K562 (cell line): ENCODE results near the gene ACAP3. TPM values are rescaled to one million over a fixed set of nuclear protein-coding genes. Genes with fewer than 3 reads are reported as not detected.

Experiments
- ARID2 ChIP-seq: fragments of 450-650 bp; IDR thresholded peaks from 2 replicates; pipeline ENCODE4 v1.6.1; 2017; ENCODE audit warnings: antibody characterized with exemption, mild to moderate bottlenecking
- CBX1 ChIP-seq: sonication (generic); IDR thresholded peaks from 2 replicates; pipeline ENCODE4 v1.6.1; 2016; ENCODE audit warnings: antibody characterized with exemption, low read depth, mild to moderate bottlenecking
- EHMT2 ChIP-seq: fragments of 450-650 bp; IDR thresholded peaks from 2 replicates; pipeline ENCODE4 v1.6.1; 2018; ENCODE audit warnings: antibody characterized with exemption
- FIP1L1 ChIP-seq: fragments of 200-400 bp; formaldehyde crosslinking; IDR thresholded peaks from 2 replicates; pipeline ENCODE4 v1.6.1; 2018; ENCODE audit warnings: mild to moderate bottlenecking, low read depth, low read length; ENCODE audit not compliant: poor library complexity, severe bottlenecking
- FOXA1 ChIP-seq: fragments of 450-650 bp; IDR thresholded peaks from 2 replicates; pipeline ENCODE4 v1.6.1; 2016; ENCODE audit warnings: mild to moderate bottlenecking, borderline replicate concordance
- HMGN3 ChIP-seq: IDR thresholded peaks from 2 replicates; pipeline ENCODE4 v1.6.1; 2011; ENCODE audit warnings: borderline replicate concordance, low read depth, mild to moderate bottlenecking, mixed read lengths, low read length; ENCODE audit not compliant: insufficient read length; ENCODE audit errors: extremely low read depth
- HOXB6 ChIP-seq: fragments of 250-450 bp; sonication (Bioruptor Pico); IDR thresholded peaks from 2 replicates; pipeline ENCODE4 v1.5.1; 2022; ENCODE audit warnings: mild to moderate bottlenecking, borderline replicate concordance
- KDM1A ChIP-seq, 2 experiments: fragments of 450-650 bp; IDR thresholded peaks; 2 replicates each; pipeline ENCODE4 v1.6.1; 2016; ENCODE audit warnings: mild to moderate bottlenecking in 2 of 2
- KDM5B ChIP-seq: fragments of 200-600 bp; sonication (generic); IDR thresholded peaks from 2 replicates; pipeline ENCODE4 v1.6.1; 2012; ENCODE audit warnings: low read depth, mild to moderate bottlenecking, moderate library complexity, low read length, control low read depth, inconsistent platforms; ENCODE audit not compliant: insufficient replicate concordance
- MEF2D ChIP-seq: conservative IDR thresholded peaks from 2 replicates; pipeline ENCODE4 v1.6.1; 2016; ENCODE audit warnings: low read depth, missing genetic modification characterization, missing compliant biosample characterization
- MTA1 ChIP-seq: fragments of 450-650 bp; IDR thresholded peaks from 2 replicates; pipeline ENCODE4 v1.6.1; 2017; ENCODE audit warnings: borderline replicate concordance
- NONO ChIP-seq, 2 experiments: fragments of 200-400 bp in 1 of 2; fragments of 450-650 bp in 1 of 2; formaldehyde crosslinking in 1 of 2; IDR thresholded peaks; 2 replicates each; pipeline ENCODE4 v1.6.1; 2017; ENCODE audit warnings: low read depth in 2 of 2, mild to moderate bottlenecking in 2 of 2, moderate library complexity in 2 of 2, low read length in 1 of 2
- POLR2AphosphoS5 ChIP-seq: IDR thresholded peaks from 2 replicates; pipeline ENCODE4 v1.6.1; 2011; ENCODE audit warnings: mild to moderate bottlenecking, low read depth, low read length, moderate library complexity; ENCODE audit not compliant: control insufficient read depth, insufficient read depth
- RBM34 ChIP-seq: fragments of 200-400 bp; formaldehyde crosslinking; IDR thresholded peaks from 2 replicates; pipeline ENCODE4 v1.6.1; 2018; ENCODE audit warnings: low read length, borderline replicate concordance; ENCODE audit not compliant: insufficient read depth
- TEAD4 ChIP-seq, 2 experiments: sonication (generic) in 1 of 2; formaldehyde crosslinking in 1 of 2; IDR thresholded peaks; 2 replicates each; pipeline versions ENCODE4 v1.6.1 to v1.8.0; 2012 to 2022; ENCODE audit warnings: borderline replicate concordance in 1 of 2, inconsistent platforms in 1 of 2, low read length in 1 of 2, mild to moderate bottlenecking in 1 of 2, missing genetic modification reagents in 1 of 2
- TFAP4 ChIP-seq: sonication (generic); formaldehyde crosslinking; IDR thresholded peaks from 2 replicates; pipeline ENCODE4 v1.8.0; 2022; ENCODE audit warnings: missing genetic modification reagents, mild to moderate bottlenecking, moderate library complexity, borderline replicate concordance
- TOE1 ChIP-seq, 2 experiments: fragments of 450-650 bp in 1 of 2; sonication (generic) in 1 of 2; formaldehyde crosslinking in 1 of 2; IDR thresholded peaks; 2 replicates each; pipeline versions ENCODE4 v1.7.1 to v1.8.0; 2016 to 2022; ENCODE audit warnings: borderline replicate concordance in 2 of 2, mild to moderate bottlenecking in 2 of 2, antibody characterized with exemption in 1 of 2, inconsistent platforms in 1 of 2, low read depth in 1 of 2, missing genetic modification reagents in 1 of 2, moderate library complexity in 1 of 2
- ZFX ChIP-seq: sonication (generic); formaldehyde crosslinking; IDR thresholded peaks from 2 replicates; pipeline ENCODE4 v1.8.0; 2022; ENCODE audit warnings: mild to moderate bottlenecking, missing genetic modification reagents, moderate library complexity
- ZNF12 ChIP-seq: sonication (generic); formaldehyde crosslinking; IDR thresholded peaks from 2 replicates; pipeline ENCODE4 v1.4.0; 2020; ENCODE audit warnings: mild to moderate bottlenecking, missing genetic modification reagents
- ZNF431 ChIP-seq: sonication (generic); formaldehyde crosslinking; IDR thresholded peaks from 2 replicates; pipeline ENCODE4 v1.8.0; 2022; ENCODE audit warnings: mild to moderate bottlenecking, missing genetic modification reagents
- polyA plus RNA-seq, 8 experiments: library from polyadenylated mRNA; depleted of rRNA in 4 of 8; stranded (reverse) in 5 of 8; unstranded in 3 of 8; fragments of >200 nt; fragmentation: Nextera tagmentation in 2 of 8; fragmentation: Illumina TruSeq in 1 of 8; extraction: Ambion mirVana in 2 of 8; extraction: Trizol in 1 of 8; gene quantifications; 2 replicates each; pipeline versions ENCODE4 v1.2.1 to v1.2.3, GENCODE V29; 2011 to 2014; ENCODE audit warnings: inconsistent platforms in 1 of 8, missing spikeins in 1 of 8
- total RNA-seq, 7 experiments: library from RNA; depleted of rRNA in 6 of 7; stranded (reverse); fragments of >200 nt in 6 of 7; fragmentation: Illumina TruSeq in 2 of 7; extraction: Trizol in 2 of 7; gene quantifications; 2 replicates each; pipeline versions ENCODE4 v1.2.1 to v1.2.3, GENCODE V29; 2011 to 2021; ENCODE audit warnings: low replicate concordance in 1 of 7
- TF ChIP-seq, protein P1 (sequence below), 2 experiments: fragments of 150-350 bp in 1 of 2; IDR thresholded peaks; 2 replicates each; pipeline ENCODE4 v1.6.1; 2012 to 2016; ENCODE audit warnings: low read depth in 2 of 2, low read length in 2 of 2, mild to moderate bottlenecking in 1 of 2, moderate library complexity in 1 of 2

The ACAP3 gene
- total and polyA plus RNA-seq, 9 of the 15 experiments (the other 6 are each of a cell fraction or from before 2014, with no cell fraction given): 0.01 to 49.0 (median 12.0) TPM

DNA sequence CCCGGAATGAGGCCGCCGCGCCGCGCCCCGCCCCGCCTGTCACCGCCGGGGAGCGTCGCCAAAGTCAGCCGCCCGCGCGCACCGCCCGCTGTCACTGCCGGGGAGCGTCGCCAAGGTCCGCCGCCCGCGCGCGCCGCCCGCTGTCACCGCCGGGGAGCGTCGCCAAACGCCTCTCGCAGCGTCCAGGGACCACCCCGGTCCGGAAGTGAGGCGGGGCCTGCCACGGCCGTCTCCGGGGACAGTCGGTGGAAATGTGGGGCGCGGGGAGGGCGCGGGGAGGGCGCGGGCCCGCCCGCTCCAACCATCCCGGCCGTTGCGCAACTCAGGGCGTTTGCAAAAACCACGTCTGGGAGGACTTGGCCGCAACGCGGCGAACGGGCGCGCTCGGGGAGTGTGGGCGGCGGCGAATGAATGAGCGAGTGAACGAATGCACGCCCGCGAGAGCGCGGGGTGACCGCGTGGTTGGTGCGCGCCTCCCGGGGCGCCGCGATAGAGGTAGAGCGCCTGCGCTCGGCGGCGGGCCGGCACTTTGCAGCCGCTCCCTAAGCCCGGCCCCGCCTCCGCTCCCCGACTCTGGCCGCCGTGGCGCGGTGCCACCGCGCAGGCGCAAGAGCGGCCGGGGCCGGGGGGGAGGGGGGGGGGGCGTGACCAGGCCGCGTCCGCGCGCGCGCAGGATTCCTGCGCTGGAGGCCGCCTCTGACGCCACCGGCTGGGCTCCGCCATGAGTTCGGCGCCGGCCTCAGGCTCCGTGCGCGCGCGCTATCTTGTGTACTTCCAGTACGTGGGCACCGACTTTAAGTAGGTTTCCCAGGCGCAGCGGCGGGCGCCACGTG is at the start of gene ACAP3, which contains the start of gene PUSL1 (continued):
- TF ChIP-seq TEAD4 (IDR thresholded peaks at IDR 0.05; ENCODE audit: low read length): 0 out of 2 replicates have a peak, but pooled peaks have one; percentile 5
- no peak for TF ChIP-seq TEAD4 (CRISPR knock-in tag; IDR thresholded peaks at IDR 0.05; ENCODE audit: borderline replicate concordance)
- no peak for TF ChIP-seq HOXB6 (CRISPR knock-in tag)
- no peak; the same call in 1 of the 2 replicates for TF ChIP-seq EHMT2
- TF ChIP-seq KDM5B: peak; percentile 58
- peak; percentile 58 for TF ChIP-seq POLR2AphosphoS5
- TF ChIP-seq FIP1L1: peak; percentile 97
- peak; percentile 39; the same call in 1 of the 2 replicates for TF ChIP-seq ZNF431 (CRISPR knock-in tag)
- peak; percentile 66 for TF ChIP-seq ZFX (CRISPR knock-in tag)
- TF ChIP-seq CBX1: no peak; the same call in 1 of the 2 replicates
- no peak for TF ChIP-seq ARID2
- peak; percentile 61; the same call in 1 of the 2 replicates for TF ChIP-seq MTA1
- TF ChIP-seq ZNF12: peak; percentile 83
- peak; percentile 16; the same call in 1 of the 2 replicates for TF ChIP-seq RBM34
- no peak for TF ChIP-seq KDM1A (IDR thresholded peaks at IDR 0.05)
- TF ChIP-seq NONO (IDR thresholded peaks at IDR 0.05; ENCODE audit: low read depth in 2 of 2, low read length in 1 of 2): peak in 1 of 2 experiments; percentile 17; a peak in 1 of 4 replicates
- TF ChIP-seq FOXA1: no peak
- TF ChIP-seq MEF2D (tag): no peak
- peak; percentile 80; the same call in 1 of the 2 replicates for TF ChIP-seq TOE1 (IDR thresholded peaks at IDR 0.05; ENCODE audit: borderline replicate concordance)
- TF ChIP-seq TOE1 (CRISPR knock-in tag; IDR thresholded peaks at IDR 0.05; ENCODE audit: borderline replicate concordance, low read depth): peak; percentile 54; the same call in 1 of the 2 replicates
- peak; percentile 63; the same call in 1 of the 2 replicates for TF ChIP-seq TFAP4 (CRISPR knock-in tag)
- TF ChIP-seq, protein P1, sequence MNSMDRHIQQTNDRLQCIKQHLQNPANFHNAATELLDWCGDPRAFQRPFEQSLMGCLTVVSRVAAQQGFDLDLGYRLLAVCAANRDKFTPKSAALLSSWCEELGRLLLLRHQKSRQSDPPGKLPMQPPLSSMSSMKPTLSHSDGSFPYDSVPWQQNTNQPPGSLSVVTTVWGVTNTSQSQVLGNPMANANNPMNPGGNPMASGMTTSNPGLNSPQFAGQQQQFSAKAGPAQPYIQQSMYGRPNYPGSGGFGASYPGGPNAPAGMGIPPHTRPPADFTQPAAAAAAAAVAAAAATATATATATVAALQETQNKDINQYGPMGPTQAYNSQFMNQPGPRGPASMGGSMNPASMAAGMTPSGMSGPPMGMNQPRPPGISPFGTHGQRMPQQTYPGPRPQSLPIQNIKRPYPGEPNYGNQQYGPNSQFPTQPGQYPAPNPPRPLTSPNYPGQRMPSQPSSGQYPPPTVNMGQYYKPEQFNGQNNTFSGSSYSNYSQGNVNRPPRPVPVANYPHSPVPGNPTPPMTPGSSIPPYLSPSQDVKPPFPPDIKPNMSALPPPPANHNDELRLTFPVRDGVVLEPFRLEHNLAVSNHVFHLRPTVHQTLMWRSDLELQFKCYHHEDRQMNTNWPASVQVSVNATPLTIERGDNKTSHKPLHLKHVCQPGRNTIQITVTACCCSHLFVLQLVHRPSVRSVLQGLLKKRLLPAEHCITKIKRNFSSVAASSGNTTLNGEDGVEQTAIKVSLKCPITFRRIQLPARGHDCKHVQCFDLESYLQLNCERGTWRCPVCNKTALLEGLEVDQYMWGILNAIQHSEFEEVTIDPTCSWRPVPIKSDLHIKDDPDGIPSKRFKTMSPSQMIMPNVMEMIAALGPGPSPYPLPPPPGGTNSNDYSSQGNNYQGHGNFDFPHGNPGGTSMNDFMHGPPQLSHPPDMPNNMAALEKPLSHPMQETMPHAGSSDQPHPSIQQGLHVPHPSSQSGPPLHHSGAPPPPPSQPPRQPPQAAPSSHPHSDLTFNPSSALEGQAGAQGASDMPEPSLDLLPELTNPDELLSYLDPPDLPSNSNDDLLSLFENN (IDR thresholded peaks at IDR 0.05; ENCODE audit: low read depth in 2 of 2, low read length in 2 of 2): peak in 1 of 2 experiments; percentile 48; a peak in 1 of 4 replicates
- TF ChIP-seq HMGN3: peak; percentile 37
